Erythroblast (primary cell): ENCODE measurements around the gene DTNB.

Source experiments
- GATA1 ChIP-seq: IDR thresholded peaks from 2 replicates; pipeline ENCODE4 v1.6.1; 2011; ENCODE audit warnings: low read depth, mild to moderate bottlenecking, control low read depth, low read length, moderate library complexity
- POLR2A ChIP-seq: IDR thresholded peaks from 2 replicates; pipeline ENCODE4 v1.6.1; 2011; ENCODE audit warnings: mild to moderate bottlenecking, low read length

GRCh38 chr2:25398534-25398933 is 274.8 kb downstream of the DTNB start:
- TF ChIP-seq POLR2A = no peak
- no peak for TF ChIP-seq GATA1
